Memory B cell (primary cell): ENCODE measurements around the gene GAS7.

Experiments
- ATAC-seq: fragments of 150-1000 bp; cut with Tn5 transposase; 2 replicates; pipeline ENCODE4 v1.10.0; 2021; ENCODE audit warnings: low read depth, mild to moderate bottlenecking, moderate library complexity
- DNase-seq, 2 donors: peaks; one replicate each; pipeline ENCODE4 v3.0.0; 2022; ENCODE audit warnings: low spot score in 2 of 2
- H3K27ac Mint-ChIP-seq: one replicate; pipeline ENCODE4 v1.8.0; 2022; ENCODE audit warnings: mild to moderate bottlenecking, moderate library complexity, mixed read lengths
- H3K27me3 Mint-ChIP-seq: one replicate; pipeline ENCODE4 v1.8.0; 2022; ENCODE audit warnings: mixed read lengths
- H3K36me3 Mint-ChIP-seq: one replicate; pipeline ENCODE4 v1.8.0; 2022; ENCODE audit warnings: mild to moderate bottlenecking, mixed read lengths
- H3K4me1 Mint-ChIP-seq: one replicate; pipeline ENCODE4 v1.8.0; 2022; ENCODE audit warnings: mixed read lengths
- H3K4me3 Mint-ChIP-seq: one replicate; pipeline ENCODE4 v1.8.0; 2022; ENCODE audit warnings: mild to moderate bottlenecking, moderate library complexity, mixed read lengths
- H3K9me3 Mint-ChIP-seq: one replicate; pipeline ENCODE4 v1.8.0; 2022; ENCODE audit warnings: mixed read lengths

Gene GAS7

DNA sequence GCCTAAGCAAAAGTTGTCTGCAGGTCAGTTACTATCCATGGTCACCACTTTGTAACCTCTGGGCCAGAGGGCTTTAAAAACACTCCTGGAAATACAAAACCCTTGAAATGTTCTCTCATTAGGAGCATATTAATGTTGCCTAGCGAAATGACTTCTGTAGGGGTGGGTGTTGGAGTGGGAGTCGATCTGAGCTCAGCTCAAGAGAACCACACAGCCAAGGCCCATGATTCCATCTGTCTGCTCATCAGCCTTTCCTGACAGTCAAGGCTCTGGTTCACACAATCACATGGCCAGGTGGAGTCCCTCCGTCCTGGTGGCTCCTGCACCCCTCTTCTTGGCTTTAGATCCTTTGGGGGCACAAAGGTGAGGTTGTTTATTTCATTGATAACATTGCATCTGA lies 320.1 kb downstream of the GAS7 start:
- Mint-ChIP-seq H3K4me1 (no peaks in the 10 kb centered on the region), H3K9me3 (peaks cover 7% of the 10 kb centered on the region), H3K36me3 (peaks cover 2% of the 10 kb centered on the region), H3K27ac (no peak overlapping the region), H3K4me3 (no peak overlapping the region), H3K27me3 (peaks cover 2% of the 10 kb centered on the region)
- DNase-seq (no peak), ATAC-seq (no peak)

- no peaks in the 10 kb centered on the region for H3K9me3 Mint-ChIP-seq
Measured at GRCh38 chr17:9875441-9875840, 323.0 kb downstream of the GAS7 start.

GRCh38 chr17:9874722-9875121 lies 323.7 kb downstream of the GAS7 start:
- Mint-ChIP-seq H3K4me1 (no peaks in the 10 kb centered on the region), H3K4me3 (no peak overlapping the region), H3K27ac (no peak overlapping the region), H3K36me3 (no peaks in the 10 kb centered on the region), H3K9me3 (no peaks in the 10 kb centered on the region), H3K27me3 (peaks cover 2% of the 10 kb centered on the region)
- DNase-seq (no peak), ATAC-seq (no peak)

More at GRCh38 chr17:9875441-9875840, 323.0 kb downstream of the GAS7 start:
- H3K36me3 Mint-ChIP-seq, result no peaks in the 10 kb centered on the region
- no peak for ATAC-seq
- H3K27me3 Mint-ChIP-seq, result peaks cover 2% of the 10 kb centered on the region
- no peaks in the 10 kb centered on the region for H3K4me1 Mint-ChIP-seq
- no peak overlapping the region for H3K27ac Mint-ChIP-seq
- no peak for DNase-seq
- H3K4me3 Mint-ChIP-seq, result no peak overlapping the region

DNA sequence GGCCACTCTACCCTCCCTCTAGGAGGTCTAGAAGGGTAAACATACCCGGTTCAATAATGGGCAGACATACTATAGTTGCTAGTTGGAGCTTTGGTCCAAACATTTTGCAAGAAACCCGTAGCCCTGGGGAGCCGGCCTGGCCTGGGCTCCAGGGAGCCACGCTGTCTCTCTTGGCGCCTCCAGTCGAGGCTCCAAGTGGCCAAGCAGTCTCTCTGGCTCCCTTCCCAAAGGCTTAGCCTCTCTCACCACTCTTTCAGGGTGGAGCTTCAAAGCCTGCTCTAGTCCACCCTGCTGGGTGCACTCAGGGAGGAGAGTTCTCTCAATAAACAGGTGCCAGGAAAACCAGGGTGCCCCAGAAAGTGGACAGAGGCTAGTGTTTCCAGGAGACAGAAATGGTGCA lies 325.6 kb downstream of the GAS7 start:
- Mint-ChIP-seq H3K4me3 (no peak overlapping the region), H3K27ac (no peak overlapping the region), H3K36me3 (no peaks in the 10 kb centered on the region), H3K9me3 (no peaks in the 10 kb centered on the region), H3K27me3 (peaks cover 4% of the 10 kb centered on the region), H3K4me1 (no peaks in the 10 kb centered on the region)
- no peak for ATAC-seq
- no peak for DNase-seq

GRCh38 chr17:9868552-9868951 lies 329.9 kb downstream of the GAS7 start:
- no peak for DNase-seq
- H3K27me3 Mint-ChIP-seq, result peaks cover 5% of the 10 kb centered on the region
- H3K4me3 Mint-ChIP-seq, result no peak overlapping the region
- no peaks in the 10 kb centered on the region for H3K4me1 Mint-ChIP-seq
- ATAC-seq, result no peak
- H3K36me3 Mint-ChIP-seq, result no peaks in the 10 kb centered on the region
- peaks cover 6% of the 10 kb centered on the region for H3K9me3 Mint-ChIP-seq
- H3K27ac Mint-ChIP-seq, result no peak overlapping the region

DNA sequence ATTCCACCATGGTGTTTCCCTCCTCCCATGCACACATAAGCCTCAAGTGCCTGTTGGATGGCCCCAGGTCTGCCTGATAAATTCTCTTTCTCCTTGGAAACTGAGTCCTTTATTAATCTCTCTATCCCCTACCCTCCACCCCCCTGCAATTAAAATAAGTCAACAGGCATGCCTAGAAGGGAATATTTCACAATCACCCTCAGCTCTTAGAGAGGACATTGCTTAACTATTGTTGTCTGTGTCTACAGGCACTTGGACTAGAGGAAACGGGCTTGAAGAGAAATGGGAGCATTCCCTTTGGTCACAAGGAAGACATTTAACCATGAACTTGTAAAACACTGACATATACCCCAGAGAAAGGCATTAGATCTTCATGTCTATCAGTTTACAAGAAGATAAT lies 332.8 kb downstream of the GAS7 start:
- no peaks in the 10 kb centered on the region for H3K36me3 Mint-ChIP-seq

DNA sequence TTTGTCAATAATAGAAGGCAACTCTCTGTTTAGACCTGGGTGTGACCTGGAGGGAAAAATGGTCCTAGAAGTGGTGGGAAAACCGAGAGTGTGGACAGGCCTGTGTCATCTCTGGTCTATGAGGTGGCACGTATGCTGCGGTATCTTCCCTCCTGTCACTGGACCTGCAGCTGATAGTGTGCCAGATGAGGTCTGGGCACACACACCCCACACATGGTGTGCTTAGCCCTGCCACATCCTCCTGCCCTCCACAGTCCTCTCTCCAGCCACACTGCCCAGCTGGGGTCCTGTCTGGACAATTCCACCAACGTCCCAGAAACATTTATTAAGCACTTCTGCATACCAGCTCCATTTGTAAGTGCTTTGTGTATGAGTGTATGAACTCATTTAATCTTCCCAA lies 335.5 kb downstream of the GAS7 start:
- ATAC-seq, result no peak
- H3K4me1 Mint-ChIP-seq, result no peaks in the 10 kb centered on the region
- H3K27ac Mint-ChIP-seq, result no peak overlapping the region
- no peaks in the 10 kb centered on the region for H3K36me3 Mint-ChIP-seq
- no peak overlapping the region for H3K4me3 Mint-ChIP-seq
- H3K9me3 Mint-ChIP-seq, result peaks cover 15% of the 10 kb centered on the region
- H3K27me3 Mint-ChIP-seq, result peaks cover 3% of the 10 kb centered on the region
- DNase-seq, result no peak

More for the DNA sequence above, 332.8 kb downstream of the GAS7 start:
- H3K4me3 Mint-ChIP-seq, result no peak overlapping the region
- DNase-seq (no peak), ATAC-seq (no peak)
- peaks cover 13% of the 10 kb centered on the region for H3K9me3 Mint-ChIP-seq
- no peak overlapping the region for H3K27ac Mint-ChIP-seq
- peaks cover 5% of the 10 kb centered on the region for H3K27me3 Mint-ChIP-seq
- H3K4me1 Mint-ChIP-seq, result no peaks in the 10 kb centered on the region

- Mint-ChIP-seq H3K27me3 (peaks cover 3% of the 10 kb centered on the region), H3K36me3 (no peaks in the 10 kb centered on the region), H3K4me1 (no peaks in the 10 kb centered on the region), H3K9me3 (peaks cover 15% of the 10 kb centered on the region), H3K27ac (no peak overlapping the region), H3K4me3 (no peak overlapping the region)
- DNase-seq (no peak), ATAC-seq (no peak)
Measured at GRCh38 chr17:9862220-9862619, 336.2 kb downstream of the GAS7 start.

DNA sequence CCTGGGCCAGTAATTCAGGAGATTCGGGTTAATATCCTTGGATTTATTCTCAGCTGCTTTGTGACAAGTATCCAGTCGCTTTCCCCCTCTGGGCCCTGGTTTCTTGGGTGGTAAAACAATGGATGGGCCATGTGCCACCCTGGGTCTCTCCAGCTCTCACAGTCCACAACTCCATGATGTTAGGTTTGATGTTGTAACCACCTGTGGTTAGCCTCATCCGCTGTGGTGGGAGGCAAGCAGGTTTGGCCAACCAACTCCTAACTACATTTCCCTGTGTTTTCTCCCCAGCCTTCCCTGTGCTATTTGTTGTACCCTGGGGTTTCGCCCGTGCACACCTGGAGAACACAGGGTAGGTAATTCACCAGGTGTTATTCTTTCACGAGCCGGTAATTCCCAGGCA lies 337.6 kb downstream of the GAS7 start:
- Mint-ChIP-seq H3K9me3 (peaks cover 15% of the 10 kb centered on the region), H3K4me1 (no peaks in the 10 kb centered on the region), H3K27ac (no peak overlapping the region), H3K27me3 (peaks cover 3% of the 10 kb centered on the region), H3K36me3 (no peaks in the 10 kb centered on the region), H3K4me3 (no peak overlapping the region)
- ATAC-seq, result no peak
- DNase-seq, result no peak
